ENCODE data around the gene AURKB. TPM values are rescaled to one million over a fixed set of nuclear protein-coding genes. Genes with fewer than 3 reads are reported as not detected.

AURKB gene
- total RNA-seq (ENCODE audit: unreplicated experiment): 17.3 TPM
- long read RNA-seq, transcript AURKB-214 (9 exons, 1,227 nt): major isoform, 11 of 15 reads
- long read RNA-seq, partial matches to known transcripts: 0 of 15 reads
- long read RNA-seq, other reads (novel, unspliced or antisense): 3 of 15 reads

GRCh38 chr17:8209907-8210760 lies at the start of gene AURKB:
Gene AURKB (minus strand): TSS chr17:8210575. CDS start chr17:8210224, 351 bp downstream.
- Mint-ChIP-seq H3K4me3 (ENCODE audit: unreplicated experiment) (peak within 1 kb of the TSS; percentile 98), H3K4me1 (ENCODE audit: low read depth, unreplicated experiment) (peaks cover 4% of the 10 kb centered on the region), H3K27ac (ENCODE audit: unreplicated experiment) (peak within 1 kb of the TSS; percentile 55), H3K9me3 (ENCODE audit: unreplicated experiment) (peaks cover 6% of the 10 kb centered on the region), H3K27me3 (ENCODE audit: unreplicated experiment) (peaks cover 3% of the 10 kb centered on the region), H3K36me3 (ENCODE audit: unreplicated experiment) (no peaks in the 10 kb centered on the region)
- TF ChIP-seq CTCF (IDR thresholded peaks at IDR 0.05; ENCODE audit: partially characterized antibody, unreplicated experiment): no peak
- DNase-seq: peak; percentile 96

- peaks cover 2% of the 10 kb centered on the region for H3K27me3 Mint-ChIP-seq (ENCODE audit: unreplicated experiment)
- DNase-seq: no peak
- peaks cover 4% of the 10 kb centered on the region for H3K36me3 Mint-ChIP-seq (ENCODE audit: unreplicated experiment)
- TF ChIP-seq CTCF (IDR thresholded peaks at IDR 0.05; ENCODE audit: partially characterized antibody, unreplicated experiment): no peak
- H3K4me1 Mint-ChIP-seq (ENCODE audit: low read depth, unreplicated experiment): no peaks in the 10 kb centered on the region
- H3K4me3 Mint-ChIP-seq (ENCODE audit: unreplicated experiment): no peak overlapping the region
- H3K9me3 Mint-ChIP-seq (ENCODE audit: unreplicated experiment): peaks cover 3% of the 10 kb centered on the region
- no peak overlapping the region for H3K27ac Mint-ChIP-seq (ENCODE audit: unreplicated experiment)
These were observed 47.4 kb upstream of the AURKB start for GRCh38 chr17:8257801-8258200.

- Mint-ChIP-seq H3K27me3 (ENCODE audit: unreplicated experiment) (no peaks in the 10 kb centered on the region), H3K36me3 (ENCODE audit: unreplicated experiment) (peaks cover 4% of the 10 kb centered on the region), H3K4me3 (ENCODE audit: unreplicated experiment) (no peak overlapping the region), H3K9me3 (ENCODE audit: unreplicated experiment) (peaks cover 2% of the 10 kb centered on the region), H3K27ac (ENCODE audit: unreplicated experiment) (no peak overlapping the region), H3K4me1 (ENCODE audit: low read depth, unreplicated experiment) (no peaks in the 10 kb centered on the region)
- TF ChIP-seq CTCF (IDR thresholded peaks at IDR 0.05; ENCODE audit: partially characterized antibody, unreplicated experiment): no peak
- no peak for DNase-seq
These were observed 46.3 kb upstream of the AURKB start for GRCh38 chr17:8256691-8257090.

GRCh38 chr17:8256291-8256690 lies 45.9 kb upstream of the AURKB start:
- no peak for TF ChIP-seq CTCF (IDR thresholded peaks at IDR 0.05; ENCODE audit: partially characterized antibody, unreplicated experiment)
- peaks cover 4% of the 10 kb centered on the region for H3K36me3 Mint-ChIP-seq (ENCODE audit: unreplicated experiment)
- H3K4me3 Mint-ChIP-seq (ENCODE audit: unreplicated experiment): no peak overlapping the region

GRCh38 chr17:8255499-8255898 lies 45.1 kb upstream of the AURKB start:
- Mint-ChIP-seq H3K4me3 (ENCODE audit: unreplicated experiment) (no peak overlapping the region), H3K9me3 (ENCODE audit: unreplicated experiment) (peaks cover 4% of the 10 kb centered on the region), H3K27me3 (ENCODE audit: unreplicated experiment) (no peaks in the 10 kb centered on the region), H3K4me1 (ENCODE audit: low read depth, unreplicated experiment) (peaks cover 1% of the 10 kb centered on the region), H3K27ac (ENCODE audit: unreplicated experiment) (no peak overlapping the region), H3K36me3 (ENCODE audit: unreplicated experiment) (no peaks in the 10 kb centered on the region)
- DNase-seq: no peak
- no peak for TF ChIP-seq CTCF (IDR thresholded peaks at IDR 0.05; ENCODE audit: partially characterized antibody, unreplicated experiment)

More at GRCh38 chr17:8256291-8256690, 45.9 kb upstream of the AURKB start:
- Mint-ChIP-seq H3K27ac (ENCODE audit: unreplicated experiment) (no peak overlapping the region), H3K4me1 (ENCODE audit: low read depth, unreplicated experiment) (no peaks in the 10 kb centered on the region), H3K9me3 (ENCODE audit: unreplicated experiment) (peaks cover 2% of the 10 kb centered on the region), H3K27me3 (ENCODE audit: unreplicated experiment) (no peaks in the 10 kb centered on the region)
- no peak for DNase-seq
